Spleen (tissue), 11 donors: ENCODE results near the gene PLAU. TPM values are rescaled to one million over a fixed set of nuclear protein-coding genes. Genes with fewer than 3 reads are reported as not detected.
A peak's percentile ranks its signal among the peaks of the same experiment; 100 is the strongest.

Experiments used
- DNase-seq: peaks from one replicate; pipeline ENCODE4 v3.0.0-alpha.2; 2020
- H3K27ac ChIP-seq, 8 donors: fragments of 200-600 bp; sonication (generic) in 7 of 8; 1 replicate in 4 of 8; 2 replicates in 4 of 8; pipeline versions ENCODE4 v1.5.0 to v1.8.0; 2016 to 2021; ENCODE audit warnings: inconsistent platforms in 4 of 8, mild to moderate bottlenecking in 4 of 8, moderate library complexity in 1 of 8
- H3K27me3 ChIP-seq, 7 donors: fragments of 200-600 bp; sonication (generic) in 6 of 7; replicated peaks in 1 of 7; 1 replicate in 4 of 7; 2 replicates in 3 of 7; pipeline versions ENCODE4 v1.5.0 to v1.8.0; 2016 to 2021; ENCODE audit warnings: inconsistent platforms in 3 of 7, mild to moderate bottlenecking in 1 of 7
- H3K36me3 ChIP-seq, 6 donors: fragments of 200-600 bp; sonication (generic) in 5 of 6; 1 replicate in 4 of 6; 2 replicates in 2 of 6; pipeline versions ENCODE4 v1.5.0 to v1.8.0; 2016 to 2021; ENCODE audit warnings: inconsistent platforms in 2 of 6
- H3K4me1 ChIP-seq, 6 donors: fragments of 200-600 bp; sonication (generic) in 5 of 6; 1 replicate in 3 of 6; 2 replicates in 3 of 6; pipeline versions ENCODE4 v1.5.0 to v1.8.0; 2016 to 2021; ENCODE audit warnings: inconsistent platforms in 3 of 6
- H3K4me3 ChIP-seq, 8 donors: fragments of 200-600 bp; sonication (generic) in 7 of 8; 1 replicate in 4 of 8; 2 replicates in 4 of 8; pipeline versions ENCODE4 v1.5.0 to v1.8.0; 2016 to 2021; ENCODE audit warnings: inconsistent platforms in 4 of 8, mild to moderate bottlenecking in 4 of 8, moderate library complexity in 2 of 8
- H3K9me3 ChIP-seq, 8 donors: fragments of 200-600 bp; sonication (generic) in 7 of 8; 1 replicate in 4 of 8; 2 replicates in 4 of 8; pipeline versions ENCODE4 v1.5.0 to v1.8.0; 2016 to 2021; ENCODE audit warnings: inconsistent platforms in 4 of 8
- POLR2A ChIP-seq, 3 donors: fragments of 450-650 bp; IDR thresholded peaks; one replicate each; pipeline ENCODE4 v1.5.1; 2017; ENCODE audit warnings: antibody characterized with exemption in 3 of 3, mild to moderate bottlenecking in 1 of 3
- POLR2AphosphoS5 ChIP-seq, 3 donors: sonication (generic); formaldehyde crosslinking; IDR thresholded peaks; one replicate each; pipeline ENCODE4 v1.5.1; 2017; ENCODE audit warnings: antibody characterized with exemption in 3 of 3
- WGBS, 5 donors: extraction: QIAGEN DNeasy Blood & Tissue Kit in 3 of 5; methylation state at CpG; one replicate each; pipeline versions ENCODE4 v1.1.5 to v1.1.7; 2013 to 2018; 5-methylcytosine and 5-hydroxymethylcytosine counted together
- intact Hi-C: fragments of 100-400 bp; cut with DNase I; formaldehyde crosslinking; loops from one replicate; pipeline ENCODE4 v1.15.0; 2023; ENCODE audit warnings: low total_unique reads
- polyA plus RNA-seq, 3 donors: library from polyadenylated mRNA; stranded (reverse); fragments of 200-250 nt; gene quantifications; one replicate each; pipeline ENCODE4 v1.2.1, GENCODE V29; 2013
- total RNA-seq, 7 donors: library from RNA; depleted of rRNA in 3 of 7; stranded (reverse); fragments of >200 nt in 3 of 7; fragmentation: NEBNext Ultra II Directional in 4 of 7; extraction: Animal tissue kit (Norgen Biotek cat#: 25700) in 4 of 7; gene quantifications; one replicate each; pipeline versions ENCODE4 v1.1.0 to v1.2.1, GENCODE V29; 2016 to 2021
- TF ChIP-seq, protein P1 (sequence below), 11 experiments: fragments of 200-600 bp in 7 of 11; fragments of 450-650 bp in 4 of 11; sonication (generic) in 4 of 11; IDR thresholded peaks in 8 of 11; conservative IDR thresholded peaks in 3 of 11; 1 replicate in 7 of 11; 2 replicates in 4 of 11; pipeline versions ENCODE4 v1.4.0 to v1.8.0; 2016 to 2021; ENCODE audit warnings: antibody characterized with exemption in 11 of 11, inconsistent platforms in 4 of 11, mild to moderate bottlenecking in 1 of 11
- donor health status: healthy with polysubstance abuse.
- donor health status: DM: no; HTN: no; CAD: no; lungs with moderate emphysema.
- donor health status: DM: no; HTN: no; CAD: no.
- donor health status: Bipolar disorder and iron deficiency.
- donor health status: healthy.
- donor health status: DM: no; HTN: no; CAD: no.
- donor health status: DM: yes; HTN: yes; CAD: no.

Gene PLAU
- total and polyA plus RNA-seq, 10 donors, result 9.6 to 95.0 (median 30.3) TPM

DNA sequence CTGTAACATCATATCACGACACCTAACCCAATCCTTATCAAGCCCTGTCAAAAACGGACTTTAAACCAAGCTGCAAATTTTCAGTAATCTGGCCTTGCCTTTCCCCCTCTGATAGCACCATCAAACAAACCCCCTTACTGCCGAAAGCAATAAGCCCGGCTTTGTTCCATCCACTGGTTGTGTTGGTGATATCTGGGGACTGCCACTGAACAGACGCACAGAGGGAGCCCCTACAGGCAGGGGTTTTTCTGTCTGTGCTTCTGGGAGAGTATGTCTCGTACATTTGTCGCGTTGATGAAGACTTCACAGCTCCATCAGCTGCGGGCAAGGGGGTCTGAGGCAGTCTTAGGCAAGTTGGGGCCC, 550 bp upstream of the PLAU start:
- H3K9me3 ChIP-seq, result no peaks in the 10 kb centered on the region
- peaks cover 0 to 18% (median 0%) of the 10 kb centered on the region in 6 donors for H3K36me3 ChIP-seq
- intact Hi-C loops, result no loop called here
- peak overlapping the region in 7 of 8 donors; percentile 73 to 88 (median 79) for H3K27ac ChIP-seq
- peaks cover 3 to 84% (median 47%) of the 10 kb centered on the region in 6 donors for H3K4me1 ChIP-seq
- DNase-seq, result no peak
- 32 to 43% (median 37%) methylated on average over 9 of the region's 9 CpGs for WGBS, 5 donors
- H3K4me3 ChIP-seq, result peak overlapping the region; percentile 43 to 79 (median 58)
- peaks cover 0 to 66% (median 8%) of the 10 kb centered on the region in 7 donors for H3K27me3 ChIP-seq
- TF ChIP-seq POLR2AphosphoS5 (IDR thresholded peaks at IDR 0.05) (no peak), POLR2A (IDR thresholded peaks at IDR 0.05) (no peak)
- TF ChIP-seq, protein P1, sequence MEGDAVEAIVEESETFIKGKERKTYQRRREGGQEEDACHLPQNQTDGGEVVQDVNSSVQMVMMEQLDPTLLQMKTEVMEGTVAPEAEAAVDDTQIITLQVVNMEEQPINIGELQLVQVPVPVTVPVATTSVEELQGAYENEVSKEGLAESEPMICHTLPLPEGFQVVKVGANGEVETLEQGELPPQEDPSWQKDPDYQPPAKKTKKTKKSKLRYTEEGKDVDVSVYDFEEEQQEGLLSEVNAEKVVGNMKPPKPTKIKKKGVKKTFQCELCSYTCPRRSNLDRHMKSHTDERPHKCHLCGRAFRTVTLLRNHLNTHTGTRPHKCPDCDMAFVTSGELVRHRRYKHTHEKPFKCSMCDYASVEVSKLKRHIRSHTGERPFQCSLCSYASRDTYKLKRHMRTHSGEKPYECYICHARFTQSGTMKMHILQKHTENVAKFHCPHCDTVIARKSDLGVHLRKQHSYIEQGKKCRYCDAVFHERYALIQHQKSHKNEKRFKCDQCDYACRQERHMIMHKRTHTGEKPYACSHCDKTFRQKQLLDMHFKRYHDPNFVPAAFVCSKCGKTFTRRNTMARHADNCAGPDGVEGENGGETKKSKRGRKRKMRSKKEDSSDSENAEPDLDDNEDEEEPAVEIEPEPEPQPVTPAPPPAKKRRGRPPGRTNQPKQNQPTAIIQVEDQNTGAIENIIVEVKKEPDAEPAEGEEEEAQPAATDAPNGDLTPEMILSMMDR (IDR thresholded peaks at IDR 0.05 in 8 of 11, conservative IDR thresholded peaks at IDR 0.05 in 3 of 11), result no peak

DNA sequence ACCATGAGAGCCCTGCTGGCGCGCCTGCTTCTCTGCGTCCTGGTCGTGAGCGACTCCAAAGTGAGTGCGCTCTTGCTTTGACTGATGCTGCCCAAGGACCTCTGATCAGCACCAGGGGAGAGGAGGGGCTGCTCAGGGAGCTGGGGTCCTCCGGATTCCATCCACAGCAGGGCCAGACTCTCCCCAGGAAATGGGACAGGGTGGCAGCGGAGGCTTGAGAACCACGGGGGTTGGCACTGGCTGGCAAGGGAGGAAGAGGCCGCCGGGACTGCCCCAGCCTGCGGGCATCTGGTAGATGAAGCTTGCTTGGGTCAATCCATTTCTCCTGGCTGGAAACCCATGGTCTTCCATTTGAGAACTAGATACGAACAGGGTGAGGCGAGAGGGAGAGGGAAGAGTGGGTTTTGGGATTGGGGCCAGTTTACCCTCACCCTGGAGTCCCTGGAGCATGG, 647 bp downstream of the PLAU start:
- peaks cover 3 to 83% (median 48%) of the 10 kb centered on the region in 6 donors for H3K4me1 ChIP-seq
- H3K9me3 ChIP-seq, result no peaks in the 10 kb centered on the region
- DNase-seq, result no peak
- intact Hi-C loops, result no loop called here
- peak overlapping the region; percentile 3 to 88 (median 78) for H3K27ac ChIP-seq
- H3K27me3 ChIP-seq, result peaks cover 0 to 62% (median 8%) of the 10 kb centered on the region in 7 donors
- WGBS, 5 donors, result 9 to 24% (median 13%) methylated on average over 6 to 14 of the region's 14 CpGs
- TF ChIP-seq, protein P1 (IDR thresholded peaks at IDR 0.05 in 8 of 11, conservative IDR thresholded peaks at IDR 0.05 in 3 of 11), result no peak
- no peak for TF ChIP-seq POLR2AphosphoS5 (IDR thresholded peaks at IDR 0.05)
- no peak for TF ChIP-seq POLR2A (IDR thresholded peaks at IDR 0.05)
- peaks cover 0 to 27% (median 0%) of the 10 kb centered on the region in 6 donors for H3K36me3 ChIP-seq
- H3K4me3 ChIP-seq, result peak overlapping the region; percentile 43 to 79 (median 58)

DNA sequence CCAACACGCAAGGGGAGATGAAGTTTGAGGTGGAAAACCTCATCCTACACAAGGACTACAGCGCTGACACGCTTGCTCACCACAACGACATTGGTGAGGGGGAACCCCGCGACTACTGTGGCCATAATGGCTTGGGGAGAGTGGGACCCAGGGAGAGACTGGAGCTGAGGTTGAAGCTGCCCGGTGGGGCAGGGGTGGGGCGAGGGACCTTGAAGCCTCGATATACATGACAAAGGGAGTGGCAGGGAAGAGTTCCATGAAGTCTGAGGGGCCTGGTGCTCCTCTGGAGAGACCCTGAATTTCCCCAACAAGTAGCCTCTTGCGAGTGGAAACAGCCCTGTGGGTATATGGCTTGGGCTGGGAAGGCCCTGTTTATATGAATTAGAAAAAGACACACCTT, 3.1 kb downstream of the PLAU start:
- Histone ChIP-seq H3K36me3 (peaks cover 0 to 27% (median 0%) of the 10 kb centered on the region in 6 donors), H3K9me3 (peaks cover 0 to 10% (median 2%) of the 10 kb centered on the region in 8 donors), H3K4me1 (peaks cover 3 to 82% (median 39%) of the 10 kb centered on the region in 6 donors), H3K4me3 (peak overlapping the region in 6 of 8 donors; percentile 9 to 67 (median 12)), H3K27me3 (peaks cover 0 to 37% (median 8%) of the 10 kb centered on the region in 7 donors), H3K27ac (peak overlapping the region in 4 of 8 donors; percentile 73 to 88 (median 78))
- TF ChIP-seq, protein P1 (IDR thresholded peaks at IDR 0.05 in 8 of 11, conservative IDR thresholded peaks at IDR 0.05 in 3 of 11), result no peak
- TF ChIP-seq POLR2A (IDR thresholded peaks at IDR 0.05) (no peak), POLR2AphosphoS5 (IDR thresholded peaks at IDR 0.05) (no peak)
- intact Hi-C loops, result no loop called here
- no peak for DNase-seq
- WGBS, 5 donors, result 70 to 88% (median 81%) methylated on average over 10 of the region's 10 CpGs

DNA sequence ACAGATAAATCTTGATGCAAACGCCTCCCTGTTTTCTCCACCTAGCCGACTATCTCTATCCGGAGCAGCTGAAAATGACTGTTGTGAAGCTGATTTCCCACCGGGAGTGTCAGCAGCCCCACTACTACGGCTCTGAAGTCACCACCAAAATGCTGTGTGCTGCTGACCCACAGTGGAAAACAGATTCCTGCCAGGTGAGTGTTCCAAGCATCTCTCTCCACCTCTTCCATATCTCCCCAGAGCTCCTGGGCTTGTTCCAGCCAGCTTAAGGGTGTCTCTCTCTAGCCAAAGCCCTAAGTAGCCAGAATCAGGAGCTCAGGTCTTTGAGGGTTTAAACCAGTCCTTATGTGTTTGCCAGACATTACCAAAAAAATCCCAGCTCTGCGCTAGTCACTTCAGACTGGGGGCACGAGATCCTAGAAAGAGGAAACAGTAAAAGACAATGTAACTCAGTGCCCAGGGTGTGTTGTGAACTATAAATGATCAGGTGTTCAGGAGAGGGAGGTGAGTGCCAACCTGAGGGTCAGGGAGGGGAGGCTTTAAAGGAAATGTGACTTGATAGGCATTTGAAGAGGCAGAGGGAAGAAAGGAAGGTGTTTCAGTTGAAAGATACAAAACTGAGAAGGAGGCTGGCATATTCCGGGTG, 4.4 kb downstream of the PLAU start:
- Histone ChIP-seq H3K27me3 (peaks cover 0 to 28% (median 8%) of the 10 kb centered on the region in 7 donors), H3K4me1 (peaks cover 6 to 82% (median 30%) of the 10 kb centered on the region in 6 donors), H3K27ac (peak overlapping the region in 6 of 8 donors; percentile 43 to 88 (median 67)), H3K4me3 (peak overlapping the region in 6 of 8 donors; percentile 2 to 63 (median 10)), H3K36me3 (peaks cover 0 to 27% (median 0%) of the 10 kb centered on the region in 6 donors), H3K9me3 (peaks cover 0 to 15% (median 4%) of the 10 kb centered on the region in 8 donors)
- 69 to 81% (median 76%) methylated on average over 8 of the region's 8 CpGs for WGBS, 5 donors
- TF ChIP-seq POLR2A (IDR thresholded peaks at IDR 0.05), result no peak
- no peak for TF ChIP-seq POLR2AphosphoS5 (IDR thresholded peaks at IDR 0.05)
- TF ChIP-seq, protein P1 (IDR thresholded peaks at IDR 0.05 in 8 of 11, conservative IDR thresholded peaks at IDR 0.05 in 3 of 11), result no peak
- intact Hi-C loops, result no loop called here
- no peak for DNase-seq
